GM23338 (cell line): Measurements from ENCODE around the gene AMZ1.

Source experiments
- CTCF ChIP-seq, 2 experiments: fragments of 200-600 bp in 1 of 2; sonication (generic) in 1 of 2; conservative IDR thresholded peaks; 2 replicates each; pipeline versions ENCODE4 v1.5.1 to v1.6.1; 2016 to 2017; ENCODE audit warnings: antibody characterized with exemption in 2 of 2, low read depth in 2 of 2, mild to moderate bottlenecking in 2 of 2, moderate library complexity in 1 of 2
- EZH2 ChIP-seq: fragments of 200-600 bp; sonication (generic); IDR thresholded peaks from one replicate; pipeline ENCODE4 v1.8.0; 2017; ENCODE audit warnings: antibody characterized with exemption, mild to moderate bottlenecking, low read depth; ENCODE audit not compliant: unreplicated experiment
- EZH2phosphoT487 ChIP-seq: fragments of 200-600 bp; sonication (generic); IDR thresholded peaks from one replicate; pipeline ENCODE4 v1.8.1; 2018; ENCODE audit warnings: antibody characterized with exemption; ENCODE audit not compliant: unreplicated experiment
- JUNB ChIP-seq: IDR thresholded peaks from one replicate; pipeline ENCODE4 v1.6.1; 2016; ENCODE audit warnings: antibody characterized with exemption; ENCODE audit not compliant: unreplicated experiment
- NANOG ChIP-seq: IDR thresholded peaks from 2 replicates; pipeline ENCODE4 v1.6.1; 2016; ENCODE audit warnings: antibody characterized with exemption, borderline replicate concordance
- POLR2AphosphoS5 ChIP-seq: IDR thresholded peaks from 2 replicates; pipeline ENCODE4 v1.6.1; 2016; ENCODE audit warnings: antibody characterized with exemption, low read depth
- REST ChIP-seq: IDR thresholded peaks from one replicate; pipeline ENCODE4 v1.6.1; 2018; ENCODE audit warnings: antibody characterized with exemption; ENCODE audit not compliant: unreplicated experiment
- ZNF114 ChIP-seq: fragments of 250-450 bp; sonication (Bioruptor Pico); IDR thresholded peaks from 2 replicates; pipeline ENCODE4 v1.5.0; 2020; ENCODE audit warnings: mild to moderate bottlenecking, moderate library complexity

- TF ChIP-seq CTCF (conservative IDR thresholded peaks at IDR 0.05; ENCODE audit: low read depth in 2 of 2) (no peak; a peak in 1 of 4 replicates), JUNB (no peak), POLR2AphosphoS5 (no peak), EZH2phosphoT487 (no peak), REST (no peak), NANOG (no peak), EZH2 (no peak), ZNF114 (CRISPR knock-in tag) (no peak)
Measured at GRCh38 chr7:2655870-2656614, 32.0 kb upstream of the AMZ1 start.
